Hematopoietic multipotent progenitor cell treated with erythropoietin and hydrocortisone succinate and interleukin-3 and kit ligand, for 8 days (in vitro differentiated cells): ENCODE results near the gene TMEM184A.

Experiments used
- DNase-seq: peaks from one replicate; pipeline ENCODE4 v3.0.0-alpha.2; 2015

The TMEM184A gene

DNA sequence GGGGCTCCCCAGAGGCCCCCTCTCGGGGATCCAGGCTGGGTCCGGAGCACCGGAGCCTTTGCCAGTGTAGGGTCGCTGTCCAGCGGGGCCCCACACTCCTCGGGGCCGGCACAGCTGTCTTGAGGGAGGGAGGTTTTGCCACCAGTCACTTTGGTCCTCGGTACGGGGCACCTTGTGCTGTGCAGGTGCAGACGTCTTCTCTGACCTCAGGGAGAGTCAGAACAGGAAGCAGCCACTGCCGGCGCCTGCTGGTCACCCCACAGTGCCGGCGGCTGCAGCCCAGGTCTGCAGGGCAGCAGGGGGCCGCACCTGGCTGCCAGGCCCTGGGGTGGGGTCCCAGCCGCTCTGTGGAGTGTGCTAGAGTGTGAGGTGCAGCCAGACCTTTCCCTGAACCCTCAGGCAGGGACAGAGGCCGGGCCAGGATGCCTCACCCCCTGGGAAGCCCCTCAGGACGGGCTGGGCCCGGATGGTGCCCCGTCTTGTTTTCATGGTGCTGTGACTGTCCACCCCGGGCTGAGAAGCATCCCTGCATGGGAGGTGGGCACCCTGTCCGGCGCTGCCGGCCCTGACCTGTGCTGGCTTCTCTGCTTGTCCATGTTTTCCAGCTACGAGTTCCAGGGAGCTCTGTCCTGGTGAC is 17.3 kb downstream of the TMEM184A start:
- DNase-seq: no peak

DNA sequence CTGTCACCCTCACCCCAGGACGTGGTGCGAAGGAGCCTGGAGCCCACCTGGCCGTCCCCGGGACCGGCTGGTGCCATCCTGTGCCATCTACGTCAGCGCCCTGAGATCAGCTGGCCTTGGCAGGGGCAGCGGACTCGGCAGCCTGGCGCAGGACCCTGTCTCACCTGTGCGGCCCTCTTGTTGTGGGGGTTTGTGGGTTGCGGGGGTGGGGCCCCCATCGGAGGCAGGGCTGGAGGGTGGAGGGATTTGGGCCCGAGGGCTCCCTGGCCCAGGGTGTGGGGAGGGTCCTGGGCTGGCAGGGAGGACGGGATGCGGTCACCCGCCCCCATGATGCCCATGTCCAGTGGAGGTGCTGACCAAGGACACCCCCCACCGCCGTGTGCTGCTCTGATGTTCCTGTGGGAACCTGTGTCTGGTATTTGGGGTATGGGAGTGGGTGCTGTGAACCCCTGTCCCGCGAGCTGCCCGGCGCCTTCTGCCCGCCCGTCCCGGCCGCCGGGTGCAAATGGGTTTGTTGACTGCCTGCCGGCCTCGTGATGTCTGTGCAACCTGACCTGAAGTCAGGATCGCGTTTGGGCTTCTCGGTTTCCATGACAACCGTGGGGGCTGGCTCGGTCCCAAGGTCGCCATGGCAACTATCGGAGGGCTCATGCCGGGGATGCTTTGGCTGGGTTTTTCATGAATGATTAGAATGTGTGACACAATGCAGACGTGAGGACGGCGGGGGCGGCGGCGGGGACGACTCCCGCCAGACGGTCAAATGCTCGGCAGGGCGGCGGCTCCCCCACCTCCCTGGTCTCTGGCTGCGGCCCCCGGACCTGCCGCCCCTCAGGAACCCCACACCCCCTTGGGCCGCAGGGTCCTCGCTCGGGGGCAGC is 18.2 kb downstream of the TMEM184A start:
- peak; percentile 86 for DNase-seq

DNA sequence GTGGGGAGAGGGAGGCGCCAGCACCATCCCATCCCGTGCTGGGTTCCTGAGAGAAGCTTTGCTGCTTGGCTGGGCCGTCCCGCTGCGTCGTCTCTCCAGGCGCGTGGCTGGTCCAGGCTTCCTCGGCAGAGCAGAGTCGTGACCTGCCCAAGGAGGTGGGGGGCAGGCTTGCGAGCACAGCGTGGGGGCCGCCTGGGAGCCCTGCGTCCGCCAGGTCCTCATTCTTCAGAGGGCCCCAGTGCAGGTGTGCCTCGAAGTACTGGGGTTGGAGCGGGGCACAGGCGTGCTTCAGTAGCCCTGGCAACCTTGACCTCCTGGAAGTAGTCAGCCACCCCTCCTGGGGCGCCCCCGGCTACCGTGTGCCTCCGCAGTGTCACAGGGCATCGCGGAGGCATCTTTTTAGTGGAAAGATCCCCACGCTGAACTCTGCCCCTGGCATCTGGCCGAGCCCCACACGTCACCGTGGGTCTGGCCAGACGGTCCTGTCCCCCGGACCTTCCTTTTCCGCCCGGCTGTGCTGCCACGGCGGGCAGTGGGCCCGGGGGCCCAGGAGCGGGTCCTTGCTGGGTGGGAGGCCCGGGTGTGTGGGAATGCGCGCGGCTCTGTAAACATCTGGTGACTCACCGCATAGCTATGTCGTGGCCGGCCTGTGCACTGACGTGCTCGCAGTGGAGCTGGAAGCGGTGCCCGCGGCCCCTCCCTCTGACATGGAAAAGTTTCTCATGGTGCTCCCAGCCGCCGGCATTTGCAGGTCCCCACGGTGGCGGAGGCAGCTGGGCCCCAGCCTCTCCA is 19.1 kb downstream of the TMEM184A start:
- no peak for DNase-seq

DNA sequence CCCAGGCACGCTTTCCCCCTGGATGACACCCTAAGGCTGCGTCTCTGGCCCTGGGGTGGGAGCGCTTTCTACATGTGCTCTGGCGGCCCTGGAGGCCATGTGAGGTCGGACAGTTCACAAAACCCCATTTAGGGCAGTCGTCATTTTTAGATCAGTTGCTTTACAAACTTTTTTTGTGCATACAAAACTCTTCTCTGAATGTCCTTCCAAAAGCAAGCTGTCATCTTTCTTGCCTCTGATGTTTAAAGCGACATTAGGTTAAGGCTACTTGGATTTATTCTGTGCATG is 19.6 kb downstream of the TMEM184A start:
- DNase-seq: no peak

DNA sequence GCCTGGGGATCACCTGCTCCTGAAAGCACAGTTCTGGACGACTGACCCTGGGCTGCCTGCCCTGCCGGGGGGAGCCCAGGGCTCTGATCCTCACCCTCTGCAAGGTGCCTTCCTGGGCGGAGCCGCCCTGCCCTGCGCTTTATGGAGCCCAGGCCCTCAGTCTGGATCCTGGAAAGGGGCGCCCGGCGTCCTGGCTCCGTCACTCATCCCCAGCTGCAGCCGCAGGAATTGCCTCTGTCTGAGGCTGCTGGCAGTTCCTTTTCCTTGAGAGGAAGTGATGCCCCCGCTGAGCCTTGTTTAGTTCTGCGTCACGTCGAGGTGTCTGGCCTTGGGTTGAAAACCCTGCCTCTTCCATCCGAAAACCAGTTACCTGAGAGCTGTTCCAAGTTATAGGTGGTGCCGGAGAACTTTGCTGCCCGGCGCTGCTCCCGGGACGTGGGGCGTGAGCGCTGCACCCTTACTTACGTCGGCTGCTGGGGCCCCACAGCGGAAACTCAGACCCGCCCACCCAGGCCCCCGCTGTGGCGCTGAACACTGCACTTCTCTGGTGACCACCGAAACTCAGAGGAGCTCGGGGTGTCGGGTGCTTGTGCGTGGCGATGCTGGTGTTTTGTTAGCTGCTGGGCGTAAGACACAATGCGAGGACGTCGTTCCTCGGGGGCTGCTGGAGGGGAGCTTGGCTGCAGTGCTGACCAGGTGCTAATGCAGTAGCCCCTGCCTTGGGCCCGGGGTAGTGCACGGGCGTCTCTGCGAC is 20.1 kb downstream of the TMEM184A start:
- DNase-seq: no peak

DNA sequence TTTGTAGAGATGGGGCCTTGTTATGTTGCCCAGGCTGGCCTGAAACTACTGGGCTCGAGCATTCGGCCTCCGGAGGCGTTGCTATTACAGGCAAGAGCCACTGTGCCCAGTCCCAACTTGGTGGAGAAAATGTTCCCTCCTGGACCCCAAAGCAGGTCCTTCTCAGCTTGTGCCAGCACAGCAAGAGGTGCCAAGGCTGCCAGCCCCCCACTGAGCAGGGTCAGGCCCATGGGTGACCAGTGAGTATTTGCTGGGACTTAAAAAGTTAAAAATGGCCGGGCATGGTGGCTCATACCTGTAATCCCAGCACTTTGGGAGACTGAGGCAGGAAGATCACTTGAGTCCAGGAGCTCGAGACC is 20.9 kb downstream of the TMEM184A start:
- no peak for DNase-seq

DNA sequence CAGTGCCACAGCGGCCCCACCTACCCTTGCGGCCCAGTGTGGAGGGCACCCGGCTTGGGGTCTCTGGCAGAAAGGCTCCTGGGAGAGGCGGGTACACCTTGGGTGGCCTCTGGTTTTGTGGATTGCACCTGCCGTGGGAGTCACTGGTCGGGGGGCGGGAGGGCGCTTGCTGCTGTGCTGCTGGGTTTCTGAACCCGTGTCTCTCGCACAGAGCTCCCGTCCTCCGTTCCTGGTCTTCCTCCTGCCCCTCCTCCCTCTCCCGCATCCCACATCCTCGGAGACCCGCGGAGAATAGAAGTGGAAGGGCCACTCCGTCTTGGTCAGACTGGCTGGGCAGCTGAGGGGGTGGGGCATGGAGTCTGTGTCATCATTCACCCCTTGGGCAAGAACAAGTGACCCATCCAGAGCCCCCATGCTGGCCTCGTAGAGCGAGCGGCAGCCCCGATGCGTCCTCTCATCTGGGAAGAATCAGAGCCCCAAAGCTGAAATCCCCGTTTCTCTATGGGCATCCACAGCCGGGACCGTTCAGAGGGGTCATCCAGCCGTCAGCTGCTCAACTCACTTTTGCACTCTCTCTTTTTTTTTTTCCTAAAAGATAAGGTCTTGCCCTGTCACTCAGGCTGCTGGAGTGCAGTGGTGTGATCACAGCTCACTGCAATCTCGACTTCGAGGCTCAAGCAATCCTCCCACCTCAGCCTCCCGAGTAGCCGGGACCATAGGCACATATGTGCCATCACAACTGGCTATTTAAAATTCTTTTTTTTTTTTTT is 21.5 kb downstream of the TMEM184A start:
- DNase-seq: no peak

DNA sequence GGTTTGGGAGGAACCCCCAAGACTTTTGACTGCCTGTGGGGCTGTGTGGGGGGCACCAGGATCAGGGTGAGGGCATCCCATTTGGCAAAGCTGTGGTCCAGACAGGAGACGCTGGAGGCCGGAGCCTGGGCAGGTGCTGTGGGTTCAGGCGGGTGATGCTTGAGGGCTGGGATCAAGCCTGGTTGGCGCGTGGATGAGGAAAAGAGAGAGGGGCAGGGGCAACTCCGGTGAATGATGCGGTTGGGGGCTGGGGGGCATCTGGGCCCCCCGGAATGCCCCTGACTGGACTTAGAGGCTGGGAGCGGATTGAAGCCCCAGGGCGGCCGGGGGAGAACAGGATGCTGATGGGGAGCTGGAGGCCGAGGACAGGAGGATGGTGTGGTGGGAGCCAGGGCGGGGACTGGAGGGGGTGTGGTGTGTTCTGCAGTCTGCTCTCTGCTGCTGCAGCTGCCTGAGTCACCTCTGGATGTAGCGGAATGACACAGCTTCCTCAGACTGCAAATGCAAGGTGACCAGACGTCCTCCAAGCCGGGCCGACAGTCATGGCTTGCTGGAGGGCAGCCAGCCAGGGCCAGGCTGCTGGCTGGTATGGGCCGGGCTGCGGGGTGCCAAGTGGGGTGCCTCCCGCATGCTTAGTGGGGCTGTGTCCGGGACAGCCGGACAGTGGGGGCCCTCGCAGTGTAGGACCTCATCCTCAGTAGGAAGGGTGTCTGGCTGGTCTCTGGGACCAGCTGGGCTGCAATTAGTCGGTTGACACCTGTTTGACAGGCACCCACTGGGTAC is 22.3 kb downstream of the TMEM184A start:
- peak; percentile 30 for DNase-seq

DNA sequence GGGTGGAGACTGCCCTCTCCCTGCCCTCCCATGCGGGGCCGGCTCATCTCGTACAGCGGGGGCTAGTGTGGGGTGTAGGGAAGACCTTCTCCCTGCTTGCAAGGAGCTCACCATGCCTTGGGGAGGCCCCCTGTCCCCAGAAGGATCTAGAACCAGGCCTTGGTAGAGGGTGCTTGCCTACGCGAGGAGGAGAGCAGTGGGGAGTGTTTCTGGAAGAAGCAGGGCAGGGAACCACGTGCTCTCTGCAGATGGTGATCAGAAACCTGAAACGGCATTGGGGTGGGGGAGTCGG is 22.8 kb downstream of the TMEM184A start:
- no peak for DNase-seq

DNA sequence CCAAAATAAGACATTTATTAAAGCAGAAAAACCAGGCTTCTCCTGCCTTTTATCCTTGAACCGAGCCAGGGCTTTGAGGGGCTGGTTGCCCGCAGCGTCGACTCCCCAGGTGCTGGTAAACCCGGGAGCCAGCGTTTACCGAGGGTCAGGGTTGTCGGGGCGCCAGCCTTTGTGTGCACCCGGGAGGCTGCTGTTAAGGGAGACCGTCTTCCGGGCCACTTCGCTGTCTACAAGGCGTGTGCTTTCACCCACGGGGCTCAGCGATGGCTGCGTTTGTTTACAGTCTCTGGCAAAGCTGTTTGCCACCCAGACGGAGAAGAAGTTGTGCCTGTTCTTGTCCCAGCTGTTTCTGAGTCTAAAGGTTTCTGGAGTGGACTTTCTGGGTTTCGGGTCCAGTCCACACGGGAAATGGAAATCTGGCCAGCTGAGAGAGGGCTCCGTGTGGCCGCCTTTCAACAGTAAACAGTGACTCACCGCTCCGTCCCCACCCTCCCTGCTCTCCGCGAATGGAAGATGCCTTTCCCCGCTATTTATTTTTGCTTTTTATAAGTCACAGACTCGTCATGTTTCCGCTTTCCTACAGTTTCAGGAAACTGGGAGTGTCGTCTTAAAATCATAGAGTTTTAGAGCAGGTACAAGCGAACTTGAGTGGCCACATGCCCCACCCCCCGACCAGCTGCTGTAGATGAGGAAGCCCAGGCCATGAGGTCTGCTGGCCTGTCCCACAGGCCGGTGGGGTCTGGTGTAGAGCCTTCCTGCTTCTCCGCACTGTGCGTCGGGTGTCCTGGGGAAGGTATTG is 23.4 kb downstream of the TMEM184A start:
- peak; percentile 40 for DNase-seq

DNA sequence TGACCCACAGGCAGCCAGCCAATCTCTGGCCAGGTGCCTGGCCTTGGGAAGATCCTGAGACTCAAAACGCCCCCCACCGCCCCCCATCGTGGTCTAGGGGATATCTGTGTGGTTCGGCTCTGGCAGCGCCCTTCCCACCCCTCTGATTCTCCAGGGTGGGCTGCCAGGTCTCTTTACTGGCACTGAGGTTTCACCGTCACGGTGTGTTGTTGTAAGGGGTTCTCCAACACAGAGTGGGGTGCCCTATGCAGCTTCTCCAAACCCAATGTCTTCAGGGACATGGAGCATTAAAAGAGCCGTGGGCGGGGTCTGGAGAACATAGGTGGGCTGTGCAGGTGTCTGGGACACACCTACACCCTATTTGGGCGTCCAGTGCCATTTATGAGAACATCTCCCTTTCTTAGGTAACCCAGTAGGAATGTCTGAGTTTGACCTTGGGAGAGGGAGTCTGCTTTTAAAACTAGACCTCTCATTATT is 24.0 kb downstream of the TMEM184A start:
- DNase-seq: no peak

DNA sequence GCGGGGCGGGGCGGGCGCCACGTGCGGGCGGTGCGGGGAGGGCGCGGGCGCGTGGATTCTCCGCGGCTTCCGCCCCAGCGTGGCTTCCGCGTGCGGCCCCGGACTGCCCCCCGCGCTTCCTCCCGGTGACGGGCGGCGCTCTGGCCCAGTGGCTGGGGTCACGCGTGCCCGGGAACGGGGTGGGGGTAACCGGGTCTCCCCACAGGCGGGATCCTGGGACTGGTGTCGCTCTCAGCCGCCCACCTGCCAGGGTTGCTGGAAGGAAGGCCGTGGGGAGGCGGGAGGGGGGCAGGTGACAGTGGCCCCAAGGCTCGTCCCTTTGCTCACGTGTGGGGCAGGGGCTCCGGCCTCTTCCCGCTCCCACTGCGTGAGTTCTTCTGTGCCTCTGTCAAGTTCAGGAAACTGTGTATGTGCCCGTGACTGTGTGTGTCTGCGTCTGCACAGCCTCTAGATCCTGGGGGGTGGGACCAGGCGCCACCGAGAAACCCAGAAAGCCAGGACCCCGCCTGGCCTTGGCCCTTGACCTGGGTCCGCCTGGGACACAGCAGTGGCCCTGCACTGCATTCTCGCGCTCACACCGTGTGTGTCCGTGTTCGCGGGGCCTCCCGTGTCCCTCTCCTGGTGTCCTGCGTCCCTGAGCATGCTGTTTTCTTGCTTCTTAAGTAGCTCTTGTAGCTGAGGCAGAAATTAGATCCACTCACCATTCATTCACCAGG is 24.6 kb downstream of the TMEM184A start:
- DNase-seq: peak; percentile 29

DNA sequence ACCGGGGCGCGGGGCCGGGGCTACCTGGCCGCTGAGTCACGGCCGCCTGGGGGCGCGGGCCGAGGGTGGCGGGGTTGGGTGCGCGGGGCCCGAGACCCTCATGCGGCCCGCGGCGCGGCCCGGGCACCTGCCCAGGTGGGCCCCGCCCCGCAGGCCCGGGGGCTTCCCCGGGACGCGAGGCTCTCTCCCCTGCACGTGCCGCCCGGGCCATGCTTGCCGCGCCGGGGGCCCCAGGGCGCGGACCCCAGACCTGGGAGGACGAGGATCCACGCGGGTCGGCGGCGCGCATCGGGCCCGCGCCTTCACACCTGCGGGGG is 25.1 kb downstream of the TMEM184A start:
- DNase-seq: no peak

DNA sequence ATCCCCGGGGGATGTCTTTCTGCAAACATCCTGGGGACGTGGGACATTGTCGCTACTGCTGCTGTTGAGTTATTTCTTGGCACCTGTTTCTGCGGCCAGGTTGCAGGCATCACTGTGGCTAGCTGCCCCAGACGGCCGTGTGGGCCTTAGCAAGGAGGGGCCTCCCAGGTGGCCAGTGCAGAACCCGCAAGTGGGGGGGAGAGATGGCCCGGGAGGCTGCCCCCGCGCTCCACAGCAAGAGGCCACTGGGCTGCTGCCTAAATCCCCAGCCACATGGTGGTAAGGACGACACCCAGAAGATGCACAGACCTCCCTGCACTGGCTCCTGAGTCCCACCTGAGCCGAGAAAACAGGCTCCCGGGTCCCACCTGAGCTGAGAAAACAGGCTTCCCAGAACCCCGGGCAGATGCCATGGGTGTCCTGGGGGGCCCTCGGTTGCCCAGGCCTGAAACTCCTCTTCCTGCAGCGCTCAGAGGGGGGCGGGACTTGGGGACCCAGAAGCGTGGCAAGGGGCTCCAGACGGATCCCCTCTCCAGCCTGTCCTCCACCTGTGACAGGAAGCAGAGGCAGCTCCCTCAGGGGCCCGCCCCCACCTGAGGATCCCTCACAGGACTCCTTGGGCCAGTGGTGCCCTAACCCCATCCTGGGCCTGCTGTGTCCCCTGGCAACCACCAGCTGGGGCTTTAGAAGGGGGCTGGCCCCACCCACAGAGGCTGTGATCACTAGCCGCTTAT is 26.5 kb downstream of the TMEM184A start:
- no peak for DNase-seq

DNA sequence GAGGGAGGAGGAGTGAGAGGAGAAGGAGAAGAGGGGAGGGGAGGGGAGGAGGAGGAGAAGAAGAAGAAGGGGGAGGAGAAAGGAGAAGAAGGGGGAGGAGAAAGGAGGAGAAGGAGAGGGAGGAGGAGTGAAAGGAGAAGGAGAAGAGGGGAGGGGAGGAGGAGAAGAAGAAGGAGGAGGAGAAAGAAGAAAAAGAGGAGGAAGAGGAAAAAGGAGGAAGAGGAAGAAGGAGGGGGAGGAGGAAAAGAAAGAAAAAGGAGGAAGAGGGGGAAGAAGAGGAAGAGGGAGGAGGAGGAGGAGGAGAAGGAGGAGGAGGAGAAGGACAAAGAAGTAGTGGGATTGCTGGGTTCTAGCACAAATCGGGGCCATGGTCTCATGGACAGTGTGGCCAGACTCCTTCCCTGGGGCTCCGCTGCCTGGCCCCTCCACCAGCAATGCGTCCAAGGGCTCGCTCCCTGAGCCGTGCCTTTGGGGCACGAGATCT is 29.7 kb downstream of the TMEM184A start:
- peak; percentile 47 for DNase-seq

DNA sequence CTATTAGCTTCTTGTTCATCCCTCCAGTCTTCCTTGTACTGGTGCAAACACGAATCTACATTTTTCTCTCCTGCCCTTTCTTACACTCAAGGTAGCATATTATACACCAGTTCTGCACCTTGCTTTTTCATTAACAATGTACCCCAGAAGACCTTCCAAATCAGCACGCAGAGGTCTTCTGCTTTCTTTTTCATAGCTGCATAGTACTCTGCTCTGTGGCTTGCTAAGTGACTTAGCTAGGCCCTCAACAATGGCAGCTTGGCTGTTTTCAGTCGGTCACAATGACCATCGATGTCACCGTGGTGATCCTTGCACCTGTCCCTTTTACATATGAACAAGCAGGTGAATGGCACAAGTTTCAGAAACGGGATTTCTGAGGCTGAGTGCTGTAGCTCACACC is 30.6 kb downstream of the TMEM184A start:
- no peak for DNase-seq

DNA sequence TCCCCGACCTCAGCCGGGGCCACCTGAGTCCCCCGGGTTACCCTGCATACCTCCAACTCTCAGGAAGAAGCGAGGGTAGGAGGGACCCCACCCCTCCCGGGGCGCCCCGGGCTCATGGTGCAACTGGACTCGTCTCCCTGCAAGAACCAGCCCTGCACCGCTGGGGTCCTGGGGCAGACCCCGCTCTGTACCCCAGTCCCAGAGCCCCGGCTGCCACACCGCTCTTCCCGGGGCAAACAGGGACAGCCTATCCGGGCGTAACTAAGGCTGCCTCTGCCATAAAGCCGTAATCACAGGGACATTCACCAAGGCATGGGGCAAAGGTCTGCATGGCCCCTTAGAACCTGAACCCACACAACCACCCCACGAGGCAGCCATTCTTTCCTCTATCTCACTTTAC is 32.2 kb downstream of the TMEM184A start:
- no peak for DNase-seq

DNA sequence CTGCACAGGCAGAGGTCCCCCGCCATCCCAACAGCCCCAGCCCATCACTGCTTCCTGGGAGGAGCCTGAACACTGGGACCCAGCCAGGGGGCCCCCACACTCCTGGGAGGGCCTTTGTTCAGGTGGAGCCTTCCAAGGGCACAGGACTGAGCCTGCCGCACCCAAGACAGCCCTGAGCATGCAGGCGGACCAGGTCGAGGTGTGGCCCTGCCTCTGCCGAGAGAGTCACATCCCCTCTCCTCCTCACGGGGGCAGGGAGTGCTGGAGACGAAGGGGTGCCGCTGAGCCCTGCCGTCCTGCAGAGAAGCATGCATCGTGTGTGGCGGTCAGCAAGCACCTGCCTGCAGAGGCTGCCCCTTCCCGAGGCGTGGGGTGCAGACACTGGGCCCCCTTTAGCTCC is 32.8 kb downstream of the TMEM184A start:
- no peak for DNase-seq

DNA sequence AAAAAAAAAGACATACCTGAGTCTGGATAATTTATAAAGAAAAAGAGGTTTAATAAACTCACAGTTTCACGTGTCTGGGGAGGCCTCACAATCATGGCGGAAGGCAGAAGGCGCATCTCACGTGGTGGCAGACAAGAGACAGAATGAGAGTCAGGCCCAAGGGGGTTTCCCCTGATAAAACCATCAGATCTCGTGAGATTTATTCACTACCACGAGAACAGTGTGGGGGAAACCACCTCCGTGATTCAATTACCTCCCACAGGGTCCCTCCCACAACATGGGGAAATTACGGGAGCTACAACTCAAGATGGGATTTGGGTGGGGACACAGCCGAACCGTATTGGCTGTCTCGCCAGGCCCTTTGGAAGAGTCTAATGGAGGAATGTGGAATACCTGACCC is 34.5 kb downstream of the TMEM184A start:
- no peak for DNase-seq
